ENCODE data around the gene ANXA4. TPM values are rescaled to one million over a fixed set of nuclear protein-coding genes. Genes with fewer than 3 reads are reported as not detected.

Gene ANXA4
- 4.9 and 6.6 TPM in 2 replicates for total RNA-seq
- long read RNA-seq, partial matches to known transcripts: 2 of 13 reads
- long read RNA-seq, other reads (novel, unspliced or antisense): 7 of 13 reads

GRCh38 chr2:69741575-69742321 lies at the start of gene ANXA4:
TSS of gene ANXA4 (plus strand) at chr2:69742134. CDS start at chr2:69781566, 39,432 bp downstream.
- TF ChIP-seq CTCF (conservative IDR thresholded peaks at IDR 0.05): peak; percentile 6
- Mint-ChIP-seq H3K9me3 (no peaks in the 10 kb centered on the region), H3K36me3 (ENCODE audit: low read depth) (no peaks in the 10 kb centered on the region), H3K27ac (ENCODE audit: unreplicated experiment) (peak within 1 kb of the TSS; percentile 51), H3K4me1 (peaks cover 10% of the 10 kb centered on the region), H3K27me3 (ENCODE audit: low read depth) (peaks cover 46% of the 10 kb centered on the region), H3K4me3 (peak within 1 kb of the TSS; percentile 89)
- peak; percentile 32 for DNase-seq (ENCODE audit: low read depth, low spot score)

GRCh38 chr2:69692424-69692823 lies 49.5 kb upstream of the ANXA4 start:
- H3K4me1 Mint-ChIP-seq: no peaks in the 10 kb centered on the region
- H3K36me3 Mint-ChIP-seq (ENCODE audit: low read depth): no peaks in the 10 kb centered on the region
- DNase-seq (ENCODE audit: low read depth, low spot score): no peak
- H3K27ac Mint-ChIP-seq (ENCODE audit: unreplicated experiment): no peak overlapping the region
- peaks cover 3% of the 10 kb centered on the region for H3K9me3 Mint-ChIP-seq
- no peak for TF ChIP-seq CTCF (conservative IDR thresholded peaks at IDR 0.05)
- H3K4me3 Mint-ChIP-seq: no peak overlapping the region
- H3K27me3 Mint-ChIP-seq (ENCODE audit: low read depth): no peaks in the 10 kb centered on the region

GRCh38 chr2:69693059-69693774 lies 48.7 kb upstream of the ANXA4 start:
- Mint-ChIP-seq H3K27ac (ENCODE audit: unreplicated experiment) (no peak overlapping the region), H3K9me3 (peaks cover 3% of the 10 kb centered on the region), H3K4me3 (no peak overlapping the region), H3K36me3 (ENCODE audit: low read depth) (no peaks in the 10 kb centered on the region), H3K27me3 (ENCODE audit: low read depth) (no peaks in the 10 kb centered on the region), H3K4me1 (no peaks in the 10 kb centered on the region)
- DNase-seq (ENCODE audit: low read depth, low spot score): no peak
- TF ChIP-seq CTCF (conservative IDR thresholded peaks at IDR 0.05): no peak

- no peaks in the 10 kb centered on the region for H3K27me3 Mint-ChIP-seq (ENCODE audit: low read depth)
- peaks cover 3% of the 10 kb centered on the region for H3K9me3 Mint-ChIP-seq
- H3K4me3 Mint-ChIP-seq: no peak overlapping the region
- no peak for DNase-seq (ENCODE audit: low read depth, low spot score)
- H3K4me1 Mint-ChIP-seq: no peaks in the 10 kb centered on the region
- H3K36me3 Mint-ChIP-seq (ENCODE audit: low read depth): no peaks in the 10 kb centered on the region
- no peak for TF ChIP-seq CTCF (conservative IDR thresholded peaks at IDR 0.05)
- no peak overlapping the region for H3K27ac Mint-ChIP-seq (ENCODE audit: unreplicated experiment)
Observed at GRCh38 chr2:69693775-69694450, 48.0 kb upstream of the ANXA4 start.

Measured in neural crest cell (in vitro differentiated cells).